T follicular helper cell (primary cell): ENCODE measurements around the gene CHMP2B.
"Not testable (repeated sequence)": the region's sequence is repeated elsewhere in the genome, so short reads cannot be mapped to it uniquely, and the experiment has no call there.

Experiments
- DNase-seq: peaks from one replicate; pipeline ENCODE4 v3.0.0-alpha.2; 2020; ENCODE audit warnings: low read depth

Gene CHMP2B

GRCh38 chr3:87233805-87234204 is 6.7 kb downstream of the CHMP2B start:
- no peak for DNase-seq

- DNase-seq, result no peak
Observed at GRCh38 chr3:87236093-87236492, 9.0 kb downstream of the CHMP2B start.

- no peak for DNase-seq
Observed at GRCh38 chr3:87246662-87247429, 19.7 kb downstream of the CHMP2B start.

GRCh38 chr3:87247430-87247773 is 20.3 kb downstream of the CHMP2B start:
- DNase-seq, result no peak

GRCh38 chr3:87248231-87248630 is 21.1 kb downstream of the CHMP2B start:
- DNase-seq, result not testable (repeated sequence)

- no peak for DNase-seq
Observed at GRCh38 chr3:87248831-87249230, 21.7 kb downstream of the CHMP2B start.

- DNase-seq, result no peak
Observed at GRCh38 chr3:87250009-87250408, 22.9 kb downstream of the CHMP2B start.

GRCh38 chr3:87260270-87260669 is 33.2 kb downstream of the CHMP2B start:
- DNase-seq, result peak; percentile 16

- DNase-seq, result no peak
Observed at GRCh38 chr3:87261925-87262324, 34.8 kb downstream of the CHMP2B start.

GRCh38 chr3:87267953-87268645 is 41.0 kb downstream of the CHMP2B start:
- DNase-seq, result no peak

- no peak for DNase-seq
Observed at GRCh38 chr3:87268646-87269211, 41.6 kb downstream of the CHMP2B start.

- DNase-seq, result no peak
Observed at GRCh38 chr3:87269723-87270122, 42.6 kb downstream of the CHMP2B start.

- no peak for DNase-seq
Observed at GRCh38 chr3:87270908-87271700, 44.0 kb downstream of the CHMP2B start.

GRCh38 chr3:87272718-87273341 is 45.7 kb downstream of the CHMP2B start:
- DNase-seq, result no peak

GRCh38 chr3:87276484-87276883 is 49.4 kb downstream of the CHMP2B start, which contains the start of gene POU1F1:
Gene POU1F1 (minus strand): TSS chr3:87276584. CDS start chr3:87276462, 122 bp downstream.
- DNase-seq, result no peak

GRCh38 chr3:87287011-87287410 is 59.9 kb downstream of the CHMP2B start:
- DNase-seq, result no peak

GRCh38 chr3:87288446-87288845 is 61.3 kb downstream of the CHMP2B start:
- DNase-seq, result no peak

GRCh38 chr3:87298111-87298718 is 71.1 kb downstream of the CHMP2B start:
- no peak for DNase-seq

- not testable (repeated sequence) for DNase-seq
Observed at GRCh38 chr3:87305031-87305430, 77.9 kb downstream of the CHMP2B start.
